ENCODE measurements around the gene FSCN2.

GRCh38 chr17:81579821-81580321 is 51.7 kb downstream of the FSCN2 start:
- no peak for TF ChIP-seq CTCF (conservative IDR thresholded peaks at IDR 0.05; ENCODE audit: low read depth in 2 of 2)
- no peak for TF ChIP-seq JUNB (IDR thresholded peaks at IDR 0.05; ENCODE audit: unreplicated experiment)
- TF ChIP-seq POLR2AphosphoS5 (IDR thresholded peaks at IDR 0.05; ENCODE audit: low read depth), result no peak
- TF ChIP-seq, protein P1, sequence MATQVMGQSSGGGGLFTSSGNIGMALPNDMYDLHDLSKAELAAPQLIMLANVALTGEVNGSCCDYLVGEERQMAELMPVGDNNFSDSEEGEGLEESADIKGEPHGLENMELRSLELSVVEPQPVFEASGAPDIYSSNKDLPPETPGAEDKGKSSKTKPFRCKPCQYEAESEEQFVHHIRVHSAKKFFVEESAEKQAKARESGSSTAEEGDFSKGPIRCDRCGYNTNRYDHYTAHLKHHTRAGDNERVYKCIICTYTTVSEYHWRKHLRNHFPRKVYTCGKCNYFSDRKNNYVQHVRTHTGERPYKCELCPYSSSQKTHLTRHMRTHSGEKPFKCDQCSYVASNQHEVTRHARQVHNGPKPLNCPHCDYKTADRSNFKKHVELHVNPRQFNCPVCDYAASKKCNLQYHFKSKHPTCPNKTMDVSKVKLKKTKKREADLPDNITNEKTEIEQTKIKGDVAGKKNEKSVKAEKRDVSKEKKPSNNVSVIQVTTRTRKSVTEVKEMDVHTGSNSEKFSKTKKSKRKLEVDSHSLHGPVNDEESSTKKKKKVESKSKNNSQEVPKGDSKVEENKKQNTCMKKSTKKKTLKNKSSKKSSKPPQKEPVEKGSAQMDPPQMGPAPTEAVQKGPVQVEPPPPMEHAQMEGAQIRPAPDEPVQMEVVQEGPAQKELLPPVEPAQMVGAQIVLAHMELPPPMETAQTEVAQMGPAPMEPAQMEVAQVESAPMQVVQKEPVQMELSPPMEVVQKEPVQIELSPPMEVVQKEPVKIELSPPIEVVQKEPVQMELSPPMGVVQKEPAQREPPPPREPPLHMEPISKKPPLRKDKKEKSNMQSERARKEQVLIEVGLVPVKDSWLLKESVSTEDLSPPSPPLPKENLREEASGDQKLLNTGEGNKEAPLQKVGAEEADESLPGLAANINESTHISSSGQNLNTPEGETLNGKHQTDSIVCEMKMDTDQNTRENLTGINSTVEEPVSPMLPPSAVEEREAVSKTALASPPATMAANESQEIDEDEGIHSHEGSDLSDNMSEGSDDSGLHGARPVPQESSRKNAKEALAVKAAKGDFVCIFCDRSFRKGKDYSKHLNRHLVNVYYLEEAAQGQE (IDR thresholded peaks at IDR 0.05; ENCODE audit: unreplicated experiment), result no peak
